Natural killer cell (primary cell): ENCODE results near the gene LRRC32. TPM values are rescaled to one million over a fixed set of nuclear protein-coding genes. Genes with fewer than 3 reads are reported as not detected.

Experiments
- ATAC-seq, 3 donors: fragments of 150-1000 bp in 2 of 3; fragments of 200-7000 bp in 1 of 3; cut with Tn5 transposase; 1 replicate in 1 of 3; 2 replicates in 2 of 3; pipeline ENCODE4 v1.10.0; 2021; ENCODE audit warnings: mild to moderate bottlenecking in 2 of 3, moderate library complexity in 2 of 3
- DNase-seq, 2 donors: peaks; one replicate each; pipeline versions ENCODE4 v3.0.0 to v3.0.0-alpha.2; 2013 to 2021; ENCODE audit warnings: mixed read lengths in 1 of 2
- H3K27ac ChIP-seq: one replicate; pipeline ENCODE4 v1.5.1; 2013; ENCODE audit warnings: mild to moderate bottlenecking, low read length
- H3K27me3 ChIP-seq: one replicate; pipeline ENCODE4 v1.6.1; 2013; ENCODE audit warnings: low read length; ENCODE audit not compliant: control insufficient read depth, insufficient read depth
- H3K36me3 ChIP-seq: one replicate; pipeline ENCODE4 v1.6.1; 2013; ENCODE audit warnings: low read length; ENCODE audit not compliant: control insufficient read depth, insufficient read depth
- H3K4me1 ChIP-seq: one replicate; pipeline ENCODE4 v1.6.1; 2013; ENCODE audit warnings: low read length; ENCODE audit not compliant: control insufficient read depth, insufficient read depth
- H3K4me3 ChIP-seq: one replicate; pipeline ENCODE4 v1.5.1; 2013; ENCODE audit warnings: low read length
- H3K9me3 ChIP-seq: one replicate; pipeline ENCODE4 v1.6.1; 2013; ENCODE audit warnings: low read length; ENCODE audit not compliant: control insufficient read depth, insufficient read depth
- H3K27ac Mint-ChIP-seq, 2 donors: one replicate each; pipeline ENCODE4 v1.8.0; 2022; ENCODE audit warnings: mild to moderate bottlenecking in 2 of 2, mixed read lengths in 2 of 2, moderate library complexity in 1 of 2
- H3K27me3 Mint-ChIP-seq, 2 donors: one replicate each; pipeline ENCODE4 v1.8.0; 2022; ENCODE audit warnings: low read depth in 2 of 2, mixed read lengths in 2 of 2
- H3K36me3 Mint-ChIP-seq: one replicate; pipeline ENCODE4 v1.8.0; 2022; ENCODE audit warnings: mixed read lengths
- H3K4me1 Mint-ChIP-seq, 2 donors: one replicate each; pipeline ENCODE4 v1.8.0; 2022; ENCODE audit warnings: mixed read lengths in 2 of 2
- H3K4me3 Mint-ChIP-seq: one replicate; pipeline ENCODE4 v1.8.0; 2022; ENCODE audit warnings: mild to moderate bottlenecking, moderate library complexity, mixed read lengths
- H3K9me3 Mint-ChIP-seq, 2 donors: one replicate each; pipeline ENCODE4 v1.8.0; 2022; ENCODE audit warnings: mixed read lengths in 2 of 2
- WGBS: methylation state at CpG from one replicate; pipeline ENCODE4 v1.1.7; 2013; ENCODE audit warnings: missing lambda C conversion rate; ENCODE audit not compliant: insufficient coverage; 5-methylcytosine and 5-hydroxymethylcytosine counted together
- intact Hi-C: fragments of 100-400 bp; cut with micrococcal nuclease; formaldehyde crosslinking; loops from one replicate; pipeline ENCODE4 v1.14.2; 2022
- total RNA-seq, 4 donors: library from RNA; stranded (reverse); fragments of 120-200 nt in 1 of 4; gene quantifications; one replicate each; pipeline versions ENCODE4 v1.2.3 to v1.2.4, GENCODE V29; 2013 to 2022
- TF ChIP-seq, protein P1 (sequence below): fragments of 200-600 bp; IDR thresholded peaks from one replicate; pipeline ENCODE4 v1.8.0; 2022; ENCODE audit warnings: antibody characterized with exemption

The LRRC32 gene
- total RNA-seq, 3 donors from 2014 or later (not counting 1 experiment from before 2014, with no cell fraction given): 0.14 to 1.4 (median 1.4) TPM

DNA sequence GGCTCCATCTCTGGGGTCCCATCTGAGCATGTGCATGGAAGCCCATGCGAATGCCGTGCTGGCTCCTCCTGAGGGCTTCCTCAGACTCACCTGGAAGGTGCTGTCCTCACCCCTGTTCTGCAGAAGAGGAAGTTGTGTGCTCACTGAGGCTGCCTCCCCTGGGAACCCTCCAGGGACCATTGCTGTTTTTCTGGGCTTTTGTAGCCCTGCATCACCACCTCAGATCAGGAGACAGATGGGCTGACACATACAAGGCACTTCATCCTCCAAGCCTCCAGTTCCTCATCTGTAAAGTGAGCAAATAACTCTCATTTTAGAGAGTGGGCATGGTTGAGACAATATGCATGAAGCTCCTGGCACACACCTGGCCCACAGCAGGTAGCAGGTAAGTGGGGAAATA lies 12.1 kb upstream of the LRRC32 start:
- TF ChIP-seq, protein P1, sequence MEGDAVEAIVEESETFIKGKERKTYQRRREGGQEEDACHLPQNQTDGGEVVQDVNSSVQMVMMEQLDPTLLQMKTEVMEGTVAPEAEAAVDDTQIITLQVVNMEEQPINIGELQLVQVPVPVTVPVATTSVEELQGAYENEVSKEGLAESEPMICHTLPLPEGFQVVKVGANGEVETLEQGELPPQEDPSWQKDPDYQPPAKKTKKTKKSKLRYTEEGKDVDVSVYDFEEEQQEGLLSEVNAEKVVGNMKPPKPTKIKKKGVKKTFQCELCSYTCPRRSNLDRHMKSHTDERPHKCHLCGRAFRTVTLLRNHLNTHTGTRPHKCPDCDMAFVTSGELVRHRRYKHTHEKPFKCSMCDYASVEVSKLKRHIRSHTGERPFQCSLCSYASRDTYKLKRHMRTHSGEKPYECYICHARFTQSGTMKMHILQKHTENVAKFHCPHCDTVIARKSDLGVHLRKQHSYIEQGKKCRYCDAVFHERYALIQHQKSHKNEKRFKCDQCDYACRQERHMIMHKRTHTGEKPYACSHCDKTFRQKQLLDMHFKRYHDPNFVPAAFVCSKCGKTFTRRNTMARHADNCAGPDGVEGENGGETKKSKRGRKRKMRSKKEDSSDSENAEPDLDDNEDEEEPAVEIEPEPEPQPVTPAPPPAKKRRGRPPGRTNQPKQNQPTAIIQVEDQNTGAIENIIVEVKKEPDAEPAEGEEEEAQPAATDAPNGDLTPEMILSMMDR: no peak
- DNase-seq (no peak), ATAC-seq (no peak)
- Mint-ChIP-seq H3K27ac (no peak overlapping the region), H3K4me1 (peaks cover 13 to 23% of the 10 kb centered on the region in 2 donors), H3K27me3 (peaks cover 11 to 23% of the 10 kb centered on the region in 2 donors), H3K4me3 (no peak overlapping the region), H3K36me3 (no peaks in the 10 kb centered on the region), H3K9me3 (no peaks in the 10 kb centered on the region)
- H3K36me3 ChIP-seq: no peaks in the 10 kb centered on the region
- WGBS: 87% methylated on average over 2 of the region's 2 CpGs
- H3K4me1 ChIP-seq: peaks cover 21% of the 10 kb centered on the region
- H3K9me3 ChIP-seq: no peaks in the 10 kb centered on the region
- no peak overlapping the region for H3K4me3 ChIP-seq
- peaks cover 3% of the 10 kb centered on the region for H3K27me3 ChIP-seq
- intact Hi-C loops: loop anchor here (5.0 kb wide), 1 partner anchor 475 kb away; the partner anchor contains the start of gene WNT11
- H3K27ac ChIP-seq: no peak overlapping the region

- no peak overlapping the region for H3K4me3 ChIP-seq
- H3K4me3 Mint-ChIP-seq: no peak overlapping the region
- ATAC-seq (no peak), DNase-seq (no peak)
- H3K36me3 Mint-ChIP-seq: no peaks in the 10 kb centered on the region
- no peak overlapping the region for H3K27ac ChIP-seq
- peaks cover 11 to 23% of the 10 kb centered on the region in 2 donors for H3K27me3 Mint-ChIP-seq
- H3K27me3 ChIP-seq: peaks cover 3% of the 10 kb centered on the region
- no peaks in the 10 kb centered on the region for H3K36me3 ChIP-seq
- H3K4me1 ChIP-seq: peaks cover 21% of the 10 kb centered on the region
- TF ChIP-seq, protein P1: no peak
- H3K9me3 ChIP-seq: no peaks in the 10 kb centered on the region
- intact Hi-C loops: loop anchor here (5.0 kb wide), 1 partner anchor 475 kb away; the partner anchor contains the start of gene WNT11
- peaks cover 12 to 24% of the 10 kb centered on the region in 2 donors for H3K4me1 Mint-ChIP-seq
- 76% methylated on average over 2 of the region's 2 CpGs for WGBS
- no peak overlapping the region for H3K27ac Mint-ChIP-seq
- H3K9me3 Mint-ChIP-seq: no peaks in the 10 kb centered on the region
Measured at GRCh38 chr11:76682106-76682505, 11.6 kb upstream of the LRRC32 start.

- peaks cover 11 to 23% of the 10 kb centered on the region in 2 donors for H3K27me3 Mint-ChIP-seq
- 32% methylated on average over 21 of the region's 22 CpGs for WGBS
Measured at GRCh38 chr11:76680518-76681425, 10.2 kb upstream of the LRRC32 start.

More at GRCh38 chr11:76680518-76681425, 10.2 kb upstream of the LRRC32 start:
- no peaks in the 10 kb centered on the region for H3K36me3 Mint-ChIP-seq
- intact Hi-C loops: loop anchor here (2.0 to 5.0 kb wide), 2 partner anchors 82 to 473 kb away; partner anchors contain the start of gene WNT11
- H3K27ac Mint-ChIP-seq: no peak overlapping the region
- Histone ChIP-seq H3K36me3 (no peaks in the 10 kb centered on the region), H3K9me3 (no peaks in the 10 kb centered on the region), H3K27ac (no peak overlapping the region), H3K4me3 (no peak overlapping the region), H3K27me3 (peaks cover 3% of the 10 kb centered on the region), H3K4me1 (peaks cover 8% of the 10 kb centered on the region)
- H3K9me3 Mint-ChIP-seq: no peaks in the 10 kb centered on the region
- no peak overlapping the region for H3K4me3 Mint-ChIP-seq
- DNase-seq (peak; percentile 40 to 73), ATAC-seq (peak; percentile 45 to 78 (median 77))
- H3K4me1 Mint-ChIP-seq: peaks cover 0 to 16% of the 10 kb centered on the region in 2 donors
- TF ChIP-seq, protein P1: peak; percentile 78
